Neural progenitor cell (in vitro differentiated cells): ENCODE measurements around the gene TRAPPC5. TPM values are rescaled to one million over a fixed set of nuclear protein-coding genes. Genes with fewer than 3 reads are reported as not detected.

Experiments
- DNase-seq: peaks from one replicate; pipeline ENCODE4 v3.0.0-alpha.2; 2016; ENCODE audit warnings: low spot score
- H2AFZ ChIP-seq: fragments of 200-600 bp; sonication (generic); replicated peaks from 2 replicates; pipeline ENCODE4 v1.6.1; 2016; ENCODE audit warnings: antibody characterized with exemption
- H3F3A ChIP-seq: fragments of 200-600 bp; sonication (generic); 2 replicates; pipeline ENCODE4 v1.6.1; 2016; ENCODE audit warnings: antibody characterized with exemption, low read depth
- H3K27ac ChIP-seq: fragments of 200-600 bp; sonication (generic); 2 replicates; pipeline ENCODE4 v1.5.1; 2016; ENCODE audit warnings: mild to moderate bottlenecking
- H3K27me3 ChIP-seq: fragments of 200-600 bp; sonication (generic); 2 replicates; pipeline ENCODE4 v1.6.1; 2016; ENCODE audit warnings: mild to moderate bottlenecking, moderate library complexity
- H3K36me3 ChIP-seq: fragments of 200-600 bp; sonication (generic); 2 replicates; pipeline ENCODE4 v1.5.1; 2016
- H3K4me1 ChIP-seq: fragments of 200-600 bp; sonication (generic); 2 replicates; pipeline ENCODE4 v1.6.1; 2016; ENCODE audit warnings: mixed run types
- H3K4me2 ChIP-seq: fragments of 200-600 bp; sonication (generic); 2 replicates; pipeline ENCODE4 v1.6.1; 2016
- H3K4me3 ChIP-seq: fragments of 200-600 bp; sonication (generic); 2 replicates; pipeline ENCODE4 v1.5.1; 2016
- H3K79me2 ChIP-seq: fragments of 200-600 bp; sonication (generic); 2 replicates; pipeline ENCODE4 v1.6.1; 2016; ENCODE audit warnings: low read depth
- H3K9ac ChIP-seq: fragments of 200-600 bp; sonication (generic); 2 replicates; pipeline ENCODE4 v1.6.1; 2016
- H3K9me3 ChIP-seq: fragments of 200-600 bp; sonication (generic); 2 replicates; pipeline ENCODE4 v1.5.1; 2016; ENCODE audit warnings: low read depth
- H4K20me1 ChIP-seq: fragments of 200-600 bp; sonication (generic); 2 replicates; pipeline ENCODE4 v1.6.1; 2016; ENCODE audit warnings: low read depth
- H3K27ac Mint-ChIP-seq: 3 replicates; pipeline ENCODE4 v1.8.0; 2021; ENCODE audit warnings: mixed read lengths
- H3K27me3 Mint-ChIP-seq: 2 replicates; pipeline ENCODE4 v1.8.0; 2022; ENCODE audit warnings: low read depth, mild to moderate bottlenecking, inconsistent platforms, moderate library complexity, mixed read lengths; ENCODE audit not compliant: insufficient read depth
- H3K36me3 Mint-ChIP-seq: 3 replicates; pipeline ENCODE4 v1.8.0; 2021; ENCODE audit warnings: mixed read lengths
- H3K4me1 Mint-ChIP-seq: 3 replicates; pipeline ENCODE4 v1.8.0; 2021; ENCODE audit warnings: mixed read lengths
- H3K4me3 Mint-ChIP-seq: 3 replicates; pipeline ENCODE4 v1.8.0; 2021; ENCODE audit warnings: mild to moderate bottlenecking, moderate library complexity, mixed read lengths
- H3K9me3 Mint-ChIP-seq: 3 replicates; pipeline ENCODE4 v1.8.0; 2020; ENCODE audit warnings: mixed read lengths
- CTCF ChIP-seq: fragments of 200-600 bp; sonication (generic); IDR thresholded peaks from 2 replicates; pipeline ENCODE4 v1.5.1; 2017; ENCODE audit warnings: antibody characterized with exemption, mild to moderate bottlenecking
- EZH2 ChIP-seq: fragments of 200-600 bp; sonication (generic); IDR thresholded peaks from 2 replicates; pipeline ENCODE4 v1.6.1; 2017; ENCODE audit warnings: antibody characterized with exemption, mild to moderate bottlenecking, moderate library complexity
- EZH2phosphoT487 ChIP-seq: fragments of 200-600 bp; sonication (generic); IDR thresholded peaks from 2 replicates; pipeline ENCODE4 v1.6.1; 2017; ENCODE audit warnings: antibody characterized with exemption
- total RNA-seq: library from RNA; depleted of rRNA; stranded (reverse); fragments of >200 nt; gene quantifications from 2 replicates; pipeline ENCODE4 v1.2.3, GENCODE V29; 2015; ENCODE audit warnings: low replicate concordance

TRAPPC5 gene
- total RNA-seq, 1 donor from 2014 or later = 24.4 TPM

- Histone ChIP-seq H3K27ac (no peak overlapping the region), H4K20me1 (no peaks in the 10 kb centered on the region), H3K27me3 (peaks cover 4% of the 10 kb centered on the region), H3F3A (peaks cover 2% of the 10 kb centered on the region), H3K36me3 (no peaks in the 10 kb centered on the region), H3K4me3 (no peak overlapping the region), H3K9ac (no peak overlapping the region), H2AFZ (no peak overlapping the region), H3K9me3 (no peaks in the 10 kb centered on the region), H3K79me2 (no peaks in the 10 kb centered on the region), H3K4me1 (no peaks in the 10 kb centered on the region), H3K4me2 (no peak overlapping the region)
- no peak for DNase-seq
- Mint-ChIP-seq H3K9me3 (peaks cover 2% of the 10 kb centered on the region), H3K4me1 (no peaks in the 10 kb centered on the region), H3K4me3 (no peak overlapping the region), H3K27ac (no peak overlapping the region), H3K27me3 (peaks cover 2% of the 10 kb centered on the region), H3K36me3 (no peaks in the 10 kb centered on the region)
- TF ChIP-seq EZH2 = no peak
- no peak for TF ChIP-seq CTCF
- no peak for TF ChIP-seq EZH2phosphoT487
These were observed 35.5 kb upstream of the TRAPPC5 start for GRCh38 chr19:7645163-7645562.

GRCh38 chr19:7645656-7646425 lies 34.8 kb upstream of the TRAPPC5 start:
- no peak for TF ChIP-seq EZH2
- no peak for TF ChIP-seq CTCF
- no peak for TF ChIP-seq EZH2phosphoT487
- Mint-ChIP-seq H3K4me3 (no peak overlapping the region), H3K27me3 (peaks cover under 1% of the 10 kb centered on the region), H3K27ac (no peak overlapping the region), H3K36me3 (no peaks in the 10 kb centered on the region), H3K4me1 (no peaks in the 10 kb centered on the region), H3K9me3 (peaks cover 2% of the 10 kb centered on the region)
- no peaks in the 10 kb centered on the region for H3K36me3 ChIP-seq
- no peaks in the 10 kb centered on the region for H3K79me2 ChIP-seq
- H3K9ac ChIP-seq = no peak overlapping the region
- H3K4me3 ChIP-seq = no peak overlapping the region
- H2AFZ ChIP-seq = no peak overlapping the region
- no peaks in the 10 kb centered on the region for H3K9me3 ChIP-seq
- H4K20me1 ChIP-seq = no peaks in the 10 kb centered on the region
- no peak for DNase-seq
- no peak overlapping the region for H3K27ac ChIP-seq
- H3K4me2 ChIP-seq = no peak overlapping the region
- H3K27me3 ChIP-seq = peaks cover 11% of the 10 kb centered on the region
- H3K4me1 ChIP-seq = no peaks in the 10 kb centered on the region
- H3F3A ChIP-seq = no peaks in the 10 kb centered on the region

- H3K9ac ChIP-seq = no peak overlapping the region
- H3K4me1 Mint-ChIP-seq = no peaks in the 10 kb centered on the region
- no peak overlapping the region for H3K4me3 Mint-ChIP-seq
- H3K27me3 ChIP-seq = peaks cover 16% of the 10 kb centered on the region
- no peak overlapping the region for H3K4me3 ChIP-seq
- peaks cover 2% of the 10 kb centered on the region for H3K9me3 Mint-ChIP-seq
- H3K4me1 ChIP-seq = no peaks in the 10 kb centered on the region
- H3K36me3 Mint-ChIP-seq = no peaks in the 10 kb centered on the region
- no peak overlapping the region for H3K27ac Mint-ChIP-seq
- no peak overlapping the region for H3K27ac ChIP-seq
- no peaks in the 10 kb centered on the region for H4K20me1 ChIP-seq
- H2AFZ ChIP-seq = no peak overlapping the region
- peaks cover 2% of the 10 kb centered on the region for H3K27me3 Mint-ChIP-seq
- no peaks in the 10 kb centered on the region for H3K79me2 ChIP-seq
- DNase-seq = no peak
- TF ChIP-seq EZH2phosphoT487 = no peak
- no peak for TF ChIP-seq EZH2
- TF ChIP-seq CTCF = no peak
- no peak overlapping the region for H3K4me2 ChIP-seq
- H3F3A ChIP-seq = no peaks in the 10 kb centered on the region
- H3K9me3 ChIP-seq = no peaks in the 10 kb centered on the region
- no peaks in the 10 kb centered on the region for H3K36me3 ChIP-seq
These were observed 34.3 kb upstream of the TRAPPC5 start for GRCh38 chr19:7646426-7646700.
